ENCODE measurements around the gene OR56A5.
"Not testable (repeated sequence)": the region's sequence is repeated elsewhere in the genome, so short reads cannot be mapped to it uniquely, and the experiment has no call there.

OR56A5 gene, protein sequence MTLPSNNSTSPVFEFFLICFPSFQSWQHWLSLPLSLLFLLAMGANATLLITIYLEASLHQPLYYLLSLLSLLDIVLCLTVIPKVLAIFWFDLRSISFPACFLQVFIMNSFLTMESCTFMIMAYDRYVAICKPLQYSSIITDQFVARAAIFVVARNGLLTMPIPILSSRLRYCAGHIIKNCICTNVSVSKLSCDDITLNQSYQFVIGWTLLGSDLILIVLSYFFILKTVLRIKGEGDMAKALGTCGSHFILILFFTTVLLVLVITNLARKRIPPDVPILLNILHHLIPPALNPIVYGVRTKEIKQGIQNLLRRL

DNA sequence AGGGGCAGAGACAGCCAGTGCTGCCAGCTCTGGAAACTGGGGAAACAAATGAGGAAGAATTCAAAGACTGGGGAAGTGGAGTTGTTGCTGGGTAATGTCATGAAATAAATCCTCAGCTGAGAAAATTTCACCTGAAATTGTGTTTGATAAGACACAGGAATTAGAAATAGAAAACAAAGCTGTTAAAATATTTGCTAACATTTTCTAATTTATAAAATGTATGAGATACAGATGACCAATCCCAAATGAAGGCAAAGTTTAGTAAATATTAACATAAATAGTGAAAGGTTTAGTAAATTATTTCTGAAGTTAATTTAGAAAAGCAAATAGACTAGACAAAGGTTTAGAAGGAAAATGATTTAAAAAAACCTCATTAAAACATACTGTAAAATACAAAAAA, at the start of gene OR56A5:
OR56A5 (minus strand) TSS at position 101 of the 400 bp plus-strand sequence; CDS start at position 101, 0 bp downstream.
- no peak for DNase-seq

DNA sequence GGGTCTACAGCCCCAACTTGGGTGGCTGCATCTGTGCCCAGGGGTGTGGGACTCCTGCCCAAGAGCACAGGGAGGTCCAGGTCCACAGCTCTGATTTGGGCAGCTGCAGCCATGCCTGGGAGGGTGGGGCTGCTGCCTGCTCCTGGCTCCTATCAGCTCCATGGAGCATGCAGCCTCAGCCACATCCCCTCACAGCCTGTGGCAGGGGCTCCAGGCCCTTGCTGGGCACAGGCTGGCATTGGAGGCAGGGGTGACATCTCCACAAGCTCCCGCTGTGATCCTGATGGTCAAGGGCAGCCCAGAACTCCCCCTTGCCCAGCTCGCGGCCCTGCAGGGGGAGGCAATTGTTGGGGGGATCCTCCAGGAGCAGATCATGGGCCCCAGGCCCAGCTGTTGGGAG, 44.7 kb upstream of the OR56A5 start:
- no peak for DNase-seq

DNA sequence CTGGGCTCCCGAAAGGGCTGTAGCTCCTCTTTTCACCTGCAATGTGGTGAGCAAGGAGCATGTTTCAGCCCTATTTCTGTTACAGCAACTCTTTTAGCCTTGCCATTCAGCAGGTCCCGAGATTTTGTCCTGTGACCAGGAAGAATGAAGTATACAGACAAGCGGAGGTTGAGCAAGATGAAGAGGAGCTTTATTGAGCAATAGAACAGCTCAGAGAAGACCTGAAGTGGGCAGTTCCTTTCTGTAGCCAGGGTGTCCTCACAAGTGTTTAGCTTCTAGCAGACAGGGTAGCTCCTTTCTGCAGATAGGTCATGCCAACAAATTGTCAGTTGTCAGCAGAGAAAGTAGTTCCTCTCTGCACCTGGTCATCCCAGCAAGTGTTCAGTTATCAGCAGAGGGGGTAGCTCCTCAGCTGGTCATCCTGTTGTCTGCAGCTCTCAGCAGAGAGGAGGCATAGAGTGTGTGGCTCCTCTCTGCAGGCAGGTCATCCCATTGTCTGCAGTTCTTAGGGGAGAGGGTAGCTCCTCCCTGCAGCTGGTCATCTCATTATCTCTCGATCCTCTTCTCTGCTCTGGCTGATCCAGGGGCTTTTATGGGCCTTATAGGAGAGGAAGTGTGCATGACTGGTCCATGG, 43.9 kb upstream of the OR56A5 start:
- DNase-seq, result no peak

DNA sequence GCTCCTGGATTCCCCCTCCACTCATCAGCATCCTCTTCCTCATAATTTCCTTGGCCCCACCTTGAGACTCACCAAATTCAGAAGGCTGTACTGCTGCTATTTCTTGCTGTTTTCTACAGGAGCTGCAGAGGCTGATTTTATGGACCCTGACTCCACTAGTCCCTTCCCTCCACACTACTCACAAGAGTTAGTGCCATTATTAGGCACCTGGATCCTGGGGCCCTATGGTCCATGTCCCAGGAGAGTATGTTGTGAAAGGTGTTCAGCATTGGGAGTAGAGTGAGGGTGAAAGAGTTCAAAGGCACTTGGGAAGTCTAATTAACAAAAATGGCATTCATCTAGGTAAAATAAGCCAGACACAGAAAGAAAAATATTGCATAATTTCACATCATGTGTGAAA, 38.6 kb upstream of the OR56A5 start, which contains the start of gene OR56A4:
OR56A4 (minus strand) TSS at position 101 of the 400 bp plus-strand sequence. CDS start 3,954 bp downstream, outside the sequence.
- DNase-seq, result no peak

DNA sequence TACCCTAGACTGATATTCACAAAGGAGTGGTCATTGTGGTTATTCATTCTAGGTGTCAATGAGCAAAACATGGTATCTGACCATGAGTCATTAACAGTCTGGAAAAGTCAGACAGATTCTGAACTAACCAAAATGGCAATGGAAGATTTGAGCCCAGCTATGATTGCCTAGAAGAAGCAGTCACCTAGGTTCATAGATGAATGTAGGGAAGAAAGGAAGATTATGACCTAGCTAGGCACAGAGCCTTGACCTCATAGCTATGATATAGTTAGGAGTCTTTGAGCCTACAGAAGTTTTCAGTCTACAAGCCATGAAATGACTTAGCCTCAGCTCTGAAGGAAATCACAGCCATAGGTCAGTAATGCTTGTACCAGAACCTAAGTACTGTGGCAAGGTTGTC, 38.1 kb upstream of the OR56A5 start:
- DNase-seq, result no peak

DNA sequence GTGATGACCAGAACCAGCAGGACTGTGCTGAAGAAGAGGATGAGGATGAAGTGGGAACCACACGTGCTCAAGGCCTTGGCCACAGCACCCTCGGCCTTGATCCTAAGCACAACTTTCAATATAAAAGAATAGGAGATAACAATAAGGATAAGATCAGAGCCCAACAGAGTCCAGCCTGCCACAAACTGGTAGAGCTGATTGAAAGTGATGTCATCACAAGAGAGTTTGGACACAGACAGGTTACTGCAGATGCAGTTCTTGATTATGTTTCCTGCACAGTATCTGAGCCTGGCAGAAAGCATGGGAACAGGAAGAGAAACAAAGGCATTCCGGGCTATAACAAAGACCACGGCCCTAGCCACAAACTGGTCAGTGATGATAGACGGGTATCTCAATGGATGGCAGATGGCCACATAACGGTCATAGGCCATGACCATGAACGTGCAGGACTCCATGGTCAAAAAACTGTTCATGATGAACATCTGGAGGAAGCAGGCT, 34.0 kb upstream of the OR56A5 start:
- DNase-seq, result no peak

DNA sequence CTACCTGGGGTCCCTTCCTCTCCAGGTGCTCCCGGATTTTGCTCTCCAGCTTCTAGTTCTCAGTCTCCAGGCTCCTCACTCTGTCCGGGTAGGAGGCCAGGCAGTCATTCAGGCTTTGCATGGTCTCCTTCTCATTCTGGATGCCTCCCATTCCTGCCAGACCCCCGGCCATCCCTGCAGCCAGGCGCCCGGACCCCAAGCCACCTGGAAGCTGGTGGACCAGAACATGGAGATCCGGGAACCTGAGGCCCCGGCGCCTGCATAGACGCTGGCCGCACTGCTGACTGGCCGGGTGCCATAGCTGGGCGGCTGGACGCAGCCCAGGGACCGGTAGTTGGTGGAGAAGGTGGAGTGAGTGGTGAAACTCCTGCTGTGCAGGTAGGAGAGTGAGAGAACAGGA, 26.5 kb upstream of the OR56A5 start:
- DNase-seq, result no peak

DNA sequence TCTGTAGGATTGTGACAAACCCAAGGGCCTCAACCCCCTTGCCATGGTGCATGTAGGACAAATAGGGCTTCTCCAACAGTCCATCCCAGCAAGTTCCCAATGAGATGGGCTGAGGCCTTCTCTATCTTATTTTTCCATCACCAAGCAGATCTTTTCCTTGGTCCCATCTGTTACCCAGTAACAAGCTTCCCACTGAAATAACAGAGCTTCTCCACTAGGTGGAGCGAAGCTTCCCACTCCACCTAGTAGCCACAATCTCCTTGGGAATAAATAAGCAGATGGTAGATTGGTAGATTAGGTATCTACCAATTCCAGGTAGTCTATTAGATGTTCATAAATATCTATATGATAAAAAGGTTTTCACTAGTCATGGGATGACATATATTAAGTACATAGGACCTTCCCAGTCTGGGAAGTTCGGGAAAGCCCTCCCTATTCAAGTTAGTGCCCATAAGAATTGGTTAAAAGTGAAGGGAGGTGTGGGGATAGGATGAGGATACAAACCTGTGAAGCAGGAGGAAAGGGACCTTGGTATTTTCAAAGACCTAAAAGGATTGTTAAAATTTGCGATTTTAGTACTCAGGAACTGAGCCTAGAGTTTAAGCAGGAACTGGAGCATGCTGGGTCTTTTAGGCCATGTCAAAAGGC, 24.4 kb upstream of the OR56A5 start:
- DNase-seq, result no peak

DNA sequence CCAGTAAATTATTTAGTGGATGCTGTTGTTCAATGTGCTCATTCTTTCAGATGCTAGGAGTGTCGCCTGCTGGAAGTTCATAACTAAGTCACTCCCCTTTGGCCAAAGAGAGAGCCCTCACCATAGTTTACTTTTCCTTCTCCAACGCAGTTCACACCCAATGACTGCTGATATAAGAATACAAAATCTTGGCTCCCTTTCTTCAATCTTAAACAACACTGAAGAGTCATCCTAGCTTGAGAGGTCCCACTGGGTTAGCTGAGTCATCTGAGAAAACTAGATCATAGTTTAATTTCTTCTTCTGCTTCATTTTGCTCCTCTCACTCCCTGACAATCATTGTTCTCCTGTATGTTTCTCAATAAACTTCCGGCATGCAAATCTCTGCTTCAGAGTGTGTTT, 23.9 kb upstream of the OR56A5 start:
- DNase-seq, result no peak

DNA sequence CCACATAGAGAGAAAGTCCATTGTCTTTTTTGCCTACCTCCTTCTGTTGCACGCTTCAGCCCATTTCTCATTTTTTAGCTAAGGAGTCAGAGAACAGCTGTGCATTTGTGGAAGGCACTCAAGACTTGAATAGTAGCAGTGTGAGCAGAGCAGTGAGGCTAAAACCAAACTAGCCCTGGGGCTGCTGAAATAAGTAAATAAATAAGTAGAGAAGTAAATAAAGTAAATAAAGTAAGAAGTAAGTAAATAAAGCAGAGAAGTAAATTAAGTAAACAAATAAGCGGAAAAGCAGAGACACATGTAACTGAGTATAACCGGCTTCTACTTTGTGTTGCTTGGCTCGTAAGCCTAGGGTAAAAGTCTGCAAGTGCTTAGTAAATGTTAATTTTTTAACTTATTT, 20.9 kb upstream of the OR56A5 start:
- no peak for DNase-seq

DNA sequence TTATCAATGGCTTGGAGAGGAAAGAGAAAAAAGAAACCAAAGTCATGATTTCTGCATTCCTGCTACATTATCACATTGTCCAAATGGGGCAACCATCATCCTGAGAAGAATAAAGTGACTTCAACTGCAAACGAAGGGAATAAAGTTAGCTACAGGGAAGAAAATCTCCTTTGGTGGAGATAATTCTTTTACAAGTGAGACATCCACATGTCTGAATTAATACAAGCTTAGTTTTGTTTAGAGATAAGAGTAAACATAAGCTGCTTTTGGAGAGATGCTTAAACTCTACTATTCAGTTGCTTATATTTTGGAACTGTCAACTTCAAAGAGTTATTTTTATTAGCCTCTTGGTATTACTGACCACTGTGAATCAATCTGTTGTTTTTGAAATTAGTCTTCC, 18.6 kb upstream of the OR56A5 start, which contains the start of gene OR52L1:
OR52L1 (minus strand) TSS at position 101 of the 400 bp plus-strand sequence; CDS start at position 46, 55 bp downstream.
- no peak for DNase-seq

DNA sequence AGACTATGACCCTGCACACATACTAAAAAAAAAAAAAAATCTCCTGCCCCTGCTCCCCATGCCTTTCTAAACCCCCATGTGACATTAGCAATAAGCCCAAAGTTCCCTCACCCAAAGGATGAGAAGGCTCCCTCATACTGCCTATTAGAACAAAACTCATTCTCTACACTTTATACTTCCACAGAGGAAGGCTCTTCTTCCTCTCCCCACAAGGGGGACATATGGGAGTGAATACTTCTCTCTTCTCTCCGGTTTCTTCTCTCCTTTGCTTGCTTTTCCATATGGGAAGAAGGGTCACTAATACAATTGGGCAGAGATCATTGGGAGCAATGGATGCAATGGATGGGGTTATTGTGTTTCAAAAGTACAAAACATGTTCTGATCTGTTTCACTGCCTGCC, 15.1 kb upstream of the OR56A5 start:
- no peak for DNase-seq

DNA sequence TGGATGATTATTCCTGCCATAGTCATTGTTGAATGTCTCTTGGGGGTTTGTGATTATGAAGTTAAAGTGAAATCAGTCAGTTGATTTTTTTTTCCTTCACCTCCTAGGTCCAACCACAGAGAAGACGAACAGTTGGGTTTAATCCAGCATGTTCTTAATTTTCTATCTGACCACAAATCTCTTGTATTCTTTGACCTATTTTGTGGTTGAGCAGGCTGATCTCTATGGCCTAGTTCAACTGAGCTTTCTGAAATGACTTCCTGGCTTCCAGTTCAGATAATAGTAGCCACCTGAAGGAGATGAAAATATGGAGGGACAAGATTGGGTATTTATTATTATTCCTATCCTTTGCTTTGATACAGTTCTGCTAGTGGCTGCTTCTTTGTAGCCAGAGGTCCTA, 5.2 kb upstream of the OR56A5 start:
- DNase-seq, result peak in 1 of 2 donors; percentile 0

DNA sequence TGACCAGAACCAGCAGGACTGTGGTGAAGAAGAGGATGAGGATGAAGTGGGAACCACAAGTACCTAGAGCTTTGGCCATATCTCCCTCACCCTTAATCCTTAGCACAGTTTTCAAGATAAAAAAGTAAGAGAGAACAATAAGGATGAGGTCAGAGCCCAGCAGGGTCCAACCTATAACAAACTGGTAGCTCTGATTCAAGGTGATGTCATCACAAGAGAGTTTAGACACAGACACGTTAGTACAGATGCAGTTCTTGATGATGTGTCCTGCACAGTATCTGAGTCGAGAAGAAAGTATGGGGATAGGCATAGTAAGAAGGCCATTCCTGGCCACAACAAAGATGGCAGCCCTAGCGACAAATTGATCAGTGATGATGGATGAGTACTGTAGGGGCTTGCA, 586 bp downstream of the OR56A5 start:
- no peak for DNase-seq

DNA sequence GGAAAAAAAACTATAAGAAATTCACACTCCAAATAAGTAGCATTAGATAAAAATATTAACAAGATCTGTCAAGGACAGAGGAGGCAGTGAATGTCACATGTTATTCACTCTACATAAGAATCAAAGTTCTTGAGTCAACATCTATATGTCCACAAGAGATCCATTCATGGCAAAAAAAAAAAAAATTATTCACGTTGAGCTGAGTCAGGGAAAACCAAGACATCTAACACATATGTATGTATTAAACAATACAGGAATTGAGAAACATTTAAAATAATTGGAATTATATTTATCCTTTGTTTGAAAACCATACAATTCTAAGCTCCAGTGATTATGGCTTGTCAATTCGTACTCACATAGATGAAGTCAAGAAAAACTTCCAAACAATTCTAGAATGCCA, 1.3 kb downstream of the OR56A5 start:
- DNase-seq, result no peak

DNA sequence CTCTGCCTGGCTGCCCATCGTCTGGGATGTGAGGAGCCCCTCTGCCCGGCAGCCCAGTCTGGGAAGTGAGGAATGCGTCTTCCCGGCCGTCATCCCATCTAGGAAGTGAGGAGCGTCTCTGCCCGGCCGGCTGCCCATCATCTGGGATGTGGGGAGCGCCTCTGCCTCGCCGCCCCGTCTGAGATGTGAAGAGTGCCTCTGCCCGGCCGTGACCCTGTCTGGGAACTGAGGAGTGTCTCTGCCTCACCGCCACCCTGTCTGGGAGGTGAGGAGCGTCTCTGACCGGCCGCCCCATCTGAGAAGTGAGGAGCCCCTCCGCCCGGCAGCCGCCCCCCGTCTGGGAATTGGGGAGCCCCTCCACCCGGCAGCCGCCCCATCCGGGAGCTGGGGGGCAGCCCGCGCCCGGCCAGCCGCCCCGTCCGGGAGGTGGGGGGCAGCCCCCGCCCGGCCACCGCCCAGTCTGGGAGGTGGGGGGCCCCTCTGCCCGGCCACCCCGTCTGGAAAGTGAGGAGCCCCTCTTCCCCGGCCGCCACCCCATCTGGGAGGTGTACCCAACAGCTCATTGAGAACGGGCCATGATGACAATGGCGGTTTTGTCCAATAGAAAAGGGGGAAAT, 7.5 kb downstream of the OR56A5 start:
- DNase-seq, result not testable (repeated sequence)

DNA sequence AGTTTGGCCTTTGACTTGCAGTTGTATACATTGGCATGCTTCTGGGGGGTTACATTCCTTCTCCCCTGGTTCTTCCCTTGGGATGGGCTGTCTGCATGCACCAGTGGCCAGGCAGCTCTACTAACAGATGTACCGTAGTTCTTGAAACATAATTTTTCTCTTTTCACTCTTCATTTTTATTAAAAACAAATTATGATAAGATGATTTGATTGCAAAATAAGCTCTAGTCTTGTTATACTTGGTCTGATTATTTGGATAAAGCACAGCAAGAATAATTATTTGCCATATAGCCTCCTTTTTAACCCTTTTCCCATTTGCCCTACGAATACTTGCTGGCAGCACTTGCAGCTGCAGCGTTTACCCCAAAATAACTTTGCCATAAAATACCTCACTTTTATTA, 12.7 kb downstream of the OR56A5 start:
- no peak for DNase-seq

DNA sequence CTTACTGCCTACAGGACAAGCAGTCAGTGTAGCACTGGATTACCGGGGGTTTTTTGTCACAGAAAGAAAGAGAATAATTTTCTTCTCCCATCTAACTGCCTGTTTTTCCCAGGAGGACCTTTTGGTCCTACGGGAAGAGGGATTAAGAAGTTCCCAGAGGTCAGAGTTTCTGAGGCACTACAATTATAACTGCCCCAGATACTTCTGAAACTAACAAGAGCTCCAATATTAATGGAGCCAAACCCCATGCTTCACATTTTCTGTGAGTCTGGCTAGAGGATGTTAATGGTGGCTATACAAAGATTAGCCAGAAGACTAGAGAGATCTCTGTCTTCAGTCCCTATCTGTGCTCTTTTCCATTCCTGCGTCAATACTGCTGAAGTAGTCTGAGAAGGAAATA, 26.3 kb downstream of the OR56A5 start, which contains the start of gene OR56A3:
OR56A3 (plus strand) TSS at position 301 of the 400 bp plus-strand sequence. CDS start 5,096 bp downstream, outside the sequence.
- no peak for DNase-seq

DNA sequence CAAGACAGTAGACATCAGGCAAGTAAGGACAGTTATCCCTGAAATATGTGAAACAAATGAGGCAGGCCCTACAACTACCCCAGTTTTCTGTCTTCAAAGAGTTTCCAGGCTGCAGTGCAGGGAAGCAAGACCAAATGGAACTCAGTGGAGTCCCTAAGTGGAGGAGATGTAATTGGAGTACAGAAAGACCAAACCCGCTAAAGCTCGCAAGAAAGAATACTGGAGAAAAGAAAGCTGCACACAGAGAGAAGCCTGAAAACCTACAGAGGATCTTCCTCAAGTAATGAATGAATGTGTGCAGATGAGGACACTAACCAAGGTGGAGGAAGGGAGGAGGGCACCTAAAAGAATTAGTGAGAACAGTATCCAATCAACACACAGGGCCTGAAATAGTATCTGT, 27.5 kb downstream of the OR56A5 start:
- no peak for DNase-seq

DNA sequence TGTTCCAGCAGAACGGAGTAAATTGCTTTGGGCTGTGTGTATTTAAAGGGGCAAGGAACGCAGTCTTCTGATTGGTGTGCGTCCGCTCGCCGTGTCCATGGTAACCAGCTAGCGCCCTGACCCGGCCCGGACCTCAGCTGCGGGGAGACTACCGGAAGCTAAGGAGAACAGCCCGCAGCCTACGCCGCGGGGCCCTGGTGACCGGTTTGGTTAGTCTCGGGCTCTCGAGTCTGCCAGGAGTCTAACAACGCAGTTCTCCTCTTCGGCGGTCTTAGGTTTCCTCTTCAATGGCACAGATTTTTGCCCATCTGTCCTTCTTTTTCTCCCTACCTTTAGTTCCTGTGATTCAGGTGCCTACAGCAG, 29.7 kb downstream of the OR56A5 start:
- DNase-seq, result no peak

DNA sequence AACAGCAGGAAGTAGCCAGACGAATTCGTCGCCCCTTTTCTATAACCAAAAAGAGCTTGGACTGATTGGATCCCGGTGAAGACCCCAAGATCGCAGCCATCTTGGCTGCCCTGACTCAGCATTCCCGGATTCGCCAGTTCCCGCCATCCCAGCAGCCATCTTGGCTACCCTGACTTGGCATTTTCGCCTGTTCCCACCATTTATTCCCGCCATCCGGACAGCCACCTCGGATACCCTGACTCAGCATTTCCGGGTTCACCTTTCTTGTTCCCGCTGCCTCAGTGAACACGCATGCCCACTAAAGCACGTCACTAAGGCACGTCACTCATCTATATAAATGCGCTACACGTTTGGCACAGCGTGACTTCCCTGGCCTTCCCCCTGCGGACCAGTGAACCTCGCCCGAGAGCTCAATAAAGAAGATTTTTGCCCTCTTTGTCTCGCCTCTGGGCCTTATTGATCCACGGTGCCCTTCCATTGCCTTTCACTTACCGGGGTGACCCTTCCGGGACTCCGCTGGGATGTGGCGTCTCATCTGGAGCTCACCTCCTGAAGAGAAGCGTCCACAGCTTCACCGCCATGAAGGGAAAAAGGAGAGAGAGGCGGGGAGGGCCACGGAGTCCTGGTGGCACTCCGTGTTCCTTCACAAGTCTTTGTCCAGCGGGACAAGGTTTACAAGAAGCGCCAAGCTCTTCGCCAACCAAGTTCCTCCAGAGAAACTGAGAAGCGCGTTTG, 30.3 kb downstream of the OR56A5 start:
- no peak for DNase-seq

DNA sequence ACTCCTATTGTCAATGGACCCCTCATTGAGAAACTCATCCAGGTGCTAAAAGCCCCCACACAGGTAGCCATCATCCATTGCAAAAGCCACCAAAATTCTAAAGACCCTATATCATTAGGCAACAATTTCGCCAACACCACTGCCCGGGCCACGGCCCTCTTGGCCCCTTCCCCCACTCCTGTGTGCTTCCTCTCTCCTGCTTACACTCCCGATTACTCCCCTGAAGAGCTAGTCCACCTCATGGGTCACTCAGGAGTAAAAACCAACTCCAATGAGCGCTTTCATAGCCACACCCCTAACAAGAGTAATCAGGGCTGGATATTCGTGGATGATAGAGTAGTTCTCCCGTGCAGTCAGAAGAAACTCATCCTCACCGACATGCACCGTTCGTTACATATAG, 35.2 kb downstream of the OR56A5 start:
- DNase-seq, result no peak

DNA sequence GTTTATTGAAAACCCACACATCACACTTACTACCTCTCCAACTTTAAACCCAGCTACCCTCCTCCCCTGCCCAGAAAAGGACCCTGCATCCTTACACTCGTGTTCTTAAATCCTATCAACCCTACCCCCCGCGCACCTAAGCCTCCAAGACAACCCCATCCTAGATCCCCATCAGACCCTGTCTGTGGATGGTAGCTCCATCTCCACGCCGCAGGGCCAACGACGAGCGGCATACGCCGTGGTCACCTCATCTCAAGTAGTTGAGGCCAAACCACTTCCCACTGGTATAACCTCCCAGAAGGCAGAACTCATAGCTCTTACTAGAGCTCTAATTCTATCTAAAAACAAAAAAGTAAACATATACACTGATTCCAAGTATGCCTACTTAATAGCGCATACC, 35.6 kb downstream of the OR56A5 start:
- no peak for DNase-seq

All from CD4-positive, alpha-beta T cell treated with Interleukin-1 beta for 1 hour (primary cell).